Islet of Langerhans (tissue), 1 donor: Measurements from ENCODE around the gene BCHE.

Experiments
- FAIRE-seq: peaks from one replicate; lab custom pipeline; 2011; peaks lifted over from hg19 to GRCh38; lab: Jason Lieb, UNC

BCHE gene

DNA sequence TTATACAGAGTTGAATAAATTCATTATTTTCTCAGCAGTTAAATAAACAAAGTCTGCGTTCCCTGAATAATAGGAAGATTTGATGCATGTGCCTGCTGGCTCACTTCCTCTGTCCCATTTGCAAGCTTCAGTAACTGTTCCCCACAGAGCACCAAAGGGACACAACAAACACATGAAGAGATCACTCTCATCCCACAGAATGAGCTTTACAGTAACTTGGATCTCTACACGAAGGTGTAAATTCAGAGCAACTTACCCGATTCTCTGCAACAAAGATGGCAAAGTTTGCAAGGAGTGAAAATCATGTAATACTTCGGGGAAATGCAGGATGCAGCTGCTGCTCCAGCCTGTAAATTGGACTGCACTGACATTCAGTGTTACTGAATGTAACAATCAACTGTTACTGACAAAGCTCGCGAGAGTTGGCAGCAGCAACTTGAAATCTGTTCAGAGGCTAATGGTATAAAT is at the start of gene BCHE:
TSS of gene BCHE (minus strand) at position 366 of the 468 bp plus-strand sequence. CDS start 6,390 bp downstream, outside the sequence.
- FAIRE-seq = no peak

DNA sequence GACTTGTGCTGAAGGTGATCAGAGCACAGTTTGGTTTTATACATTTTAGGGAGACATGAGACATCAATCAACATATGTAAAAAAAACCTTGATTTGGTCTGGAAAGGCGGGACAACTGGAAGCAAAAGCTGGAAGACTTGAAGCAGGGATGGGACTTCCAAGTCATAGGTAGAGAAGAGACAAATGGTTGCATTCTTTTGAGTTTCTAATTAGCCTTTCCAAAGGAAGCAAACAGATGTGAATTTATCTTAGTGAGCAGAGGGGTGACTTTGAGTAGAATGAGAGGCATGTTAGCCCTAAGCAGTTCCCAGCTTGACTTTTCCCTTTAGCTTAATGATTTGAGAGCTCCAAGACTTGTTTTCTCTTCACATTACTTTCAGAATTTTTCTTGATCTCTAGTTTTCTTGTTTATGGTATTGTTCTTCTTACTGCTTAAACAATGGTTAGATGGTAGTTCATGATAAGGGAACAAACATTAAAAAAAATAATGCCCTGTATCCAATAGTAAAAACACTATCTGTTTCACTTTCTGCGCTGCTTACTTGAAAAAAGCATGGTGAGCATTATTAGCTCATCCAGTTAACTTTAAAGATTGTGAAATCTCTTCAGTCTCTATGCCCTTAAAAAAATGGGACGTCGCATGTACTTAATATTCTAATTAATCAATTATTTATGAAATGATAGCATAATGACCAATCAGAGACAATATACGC is 48.5 kb upstream of the BCHE start:
- no peak for FAIRE-seq

DNA sequence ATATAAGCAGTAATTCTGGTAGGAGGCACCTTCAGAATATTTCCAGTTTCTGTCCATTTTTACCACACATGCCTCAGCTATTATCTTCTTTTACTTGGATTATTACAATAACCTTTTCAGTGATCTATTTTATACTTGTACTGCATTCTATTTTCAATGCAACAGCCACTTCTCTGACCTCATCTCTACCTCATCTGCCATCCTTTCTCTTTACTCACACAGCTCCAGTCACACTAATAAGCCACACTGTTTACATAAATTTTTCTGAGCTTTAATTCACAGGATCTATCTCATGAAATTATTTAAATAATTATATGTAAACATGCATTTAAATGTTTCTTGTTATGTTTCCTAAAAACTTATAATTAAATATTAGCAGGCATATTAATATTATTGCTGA is 47.3 kb upstream of the BCHE start:
- peak; percentile 64 for FAIRE-seq

GRCh38 chr3:165883863-165884478 is 46.7 kb upstream of the BCHE start:
- no peak for FAIRE-seq

DNA sequence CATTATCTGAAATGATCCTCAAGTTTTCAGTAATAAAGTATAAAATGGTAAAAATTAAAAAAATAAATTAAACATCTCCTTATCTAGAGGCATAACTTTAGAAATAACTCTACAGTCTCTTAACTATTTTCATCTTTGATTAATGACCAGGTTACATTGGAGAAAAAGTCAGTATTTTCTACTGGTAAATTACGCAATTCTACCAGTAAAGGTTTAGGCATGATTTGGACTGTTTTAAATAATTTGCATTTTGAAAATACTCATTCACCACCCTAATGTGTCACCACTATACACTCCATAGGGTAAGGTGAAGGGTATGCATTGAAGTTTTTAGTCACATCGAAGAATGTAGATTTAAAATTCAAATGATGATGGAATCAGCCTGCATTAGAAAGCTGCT is 45.9 kb upstream of the BCHE start:
- FAIRE-seq = no peak

DNA sequence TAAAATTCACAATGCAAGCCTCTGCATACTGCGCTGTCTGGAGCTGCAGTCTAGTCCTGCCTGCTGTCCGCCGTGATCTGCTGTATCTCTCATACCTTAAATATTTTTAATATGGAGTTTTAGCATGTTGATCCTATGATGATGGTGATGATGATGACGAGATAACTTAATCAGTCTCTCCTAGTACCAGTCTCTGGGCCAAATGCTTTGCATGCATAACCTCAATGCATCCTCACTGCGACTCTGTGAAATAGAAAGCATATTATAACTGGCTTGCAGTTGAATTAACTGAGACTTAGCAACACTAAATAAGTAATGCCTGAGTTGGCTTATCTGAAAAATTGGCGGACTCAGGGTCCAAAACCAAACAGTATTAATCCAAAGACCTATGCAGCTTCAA is 38.4 kb upstream of the BCHE start:
- no peak for FAIRE-seq

GRCh38 chr3:165874663-165875489 is 37.7 kb upstream of the BCHE start:
- no peak for FAIRE-seq

GRCh38 chr3:165868088-165868487 is 30.9 kb upstream of the BCHE start:
- FAIRE-seq = no peak

GRCh38 chr3:165859061-165859460 is 21.8 kb upstream of the BCHE start:
- no peak for FAIRE-seq

DNA sequence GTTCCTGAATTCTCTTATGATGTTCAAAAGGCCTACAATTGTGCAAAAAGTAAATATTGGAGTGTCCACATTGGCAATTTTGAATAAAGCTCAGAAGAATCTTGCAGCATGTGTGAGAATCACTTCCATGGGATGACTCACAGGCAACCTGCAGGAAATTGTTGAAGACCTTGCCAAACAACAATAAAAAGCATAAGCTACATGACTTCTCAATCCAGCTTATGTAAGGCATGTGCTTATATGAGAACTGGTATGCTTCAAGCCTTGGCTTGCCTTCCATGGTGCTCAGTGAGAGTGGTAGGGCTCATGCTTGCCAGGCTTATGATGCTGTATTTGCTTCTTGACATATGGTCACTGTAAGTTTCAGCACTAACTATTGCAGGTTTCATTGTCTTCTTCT is 18.4 kb upstream of the BCHE start:
- no peak for FAIRE-seq

DNA sequence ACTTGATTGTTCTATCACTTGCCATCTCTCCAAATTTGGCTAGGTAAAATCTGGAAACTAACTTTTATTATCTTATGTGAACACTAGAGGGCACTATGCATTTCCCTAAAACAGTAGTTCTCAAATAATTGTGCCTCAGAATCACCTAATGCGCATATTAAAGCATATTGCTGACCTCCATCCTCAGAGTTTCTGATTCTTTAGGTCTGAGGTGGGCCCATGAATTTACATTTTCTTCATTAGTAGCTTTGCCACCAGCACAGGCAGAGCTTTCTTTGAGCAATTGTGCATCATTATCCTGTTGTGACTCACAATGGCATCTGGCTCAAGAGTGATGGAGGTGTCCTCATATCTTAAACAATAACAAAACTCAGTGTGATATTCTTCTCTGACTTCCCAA is 17.5 kb upstream of the BCHE start:
- FAIRE-seq = peak; percentile 95

- FAIRE-seq = no peak
These were observed 15.5 kb upstream of the BCHE start for GRCh38 chr3:165852711-165853110.

GRCh38 chr3:165852191-165852590 is 15.0 kb upstream of the BCHE start:
- no peak for FAIRE-seq

DNA sequence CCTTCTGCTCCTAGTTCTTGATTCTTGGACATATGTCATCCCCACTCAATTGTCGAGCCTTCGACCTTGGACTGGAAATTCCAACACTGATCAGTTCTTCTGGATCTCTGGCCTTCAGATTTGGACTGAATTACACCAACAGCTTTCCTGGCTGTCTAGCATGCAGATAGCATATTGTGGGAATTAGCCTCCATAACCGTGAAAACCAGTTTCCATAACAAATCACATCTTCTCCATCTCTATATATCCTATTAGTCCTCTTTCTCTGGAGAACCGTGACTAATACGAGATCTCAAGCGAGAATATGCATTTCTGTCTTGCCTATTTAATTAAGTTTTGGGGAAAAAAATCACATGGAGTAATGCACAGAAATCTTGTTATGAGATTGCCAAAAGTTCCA is 8.8 kb upstream of the BCHE start:
- FAIRE-seq = no peak

GRCh38 chr3:165839296-165840076 is 2.3 kb upstream of the BCHE start:
- no peak for FAIRE-seq

- no peak for FAIRE-seq
These were observed 578 bp upstream of the BCHE start for GRCh38 chr3:165837801-165838200.

GRCh38 chr3:165835431-165835830 is 1.8 kb downstream of the BCHE start:
- no peak for FAIRE-seq

DNA sequence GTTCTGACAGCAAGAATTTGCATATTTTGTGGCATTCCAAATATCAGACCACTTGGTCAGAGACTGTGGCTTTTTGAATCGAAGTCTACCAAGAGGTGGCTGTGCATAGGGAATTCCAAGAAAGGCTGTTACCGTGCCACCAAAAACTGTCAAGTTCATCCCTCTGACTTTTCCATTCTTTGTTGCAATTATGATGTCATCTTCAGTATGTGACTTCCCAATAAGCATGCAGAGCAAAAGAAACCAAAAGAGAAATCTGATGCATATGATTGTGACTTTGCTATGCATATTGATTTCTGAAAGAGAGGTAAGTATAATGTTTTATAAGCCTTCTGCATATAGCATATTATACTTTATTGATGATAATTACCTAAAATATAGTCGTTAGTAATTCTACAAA is 6.5 kb downstream of the BCHE start:
- no peak for FAIRE-seq

DNA sequence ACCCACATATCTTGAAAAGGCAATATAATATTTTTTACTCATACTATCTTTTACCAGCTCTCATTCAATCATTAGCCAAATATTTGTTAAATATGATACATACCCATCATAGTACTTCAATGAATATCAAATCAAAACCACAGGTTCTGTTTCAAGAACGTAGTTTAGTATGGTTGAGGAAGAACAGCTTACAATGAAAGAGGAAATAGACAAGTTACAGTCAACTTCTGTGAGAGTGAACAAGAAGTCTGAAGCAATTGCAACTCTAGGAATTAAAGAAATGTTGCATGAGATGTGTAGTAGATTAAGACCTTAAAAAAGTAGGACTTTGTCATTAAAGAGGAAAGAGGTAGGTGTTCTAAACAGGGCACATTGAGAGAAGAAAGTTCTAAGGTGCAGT is 9.3 kb downstream of the BCHE start:
- no peak for FAIRE-seq

DNA sequence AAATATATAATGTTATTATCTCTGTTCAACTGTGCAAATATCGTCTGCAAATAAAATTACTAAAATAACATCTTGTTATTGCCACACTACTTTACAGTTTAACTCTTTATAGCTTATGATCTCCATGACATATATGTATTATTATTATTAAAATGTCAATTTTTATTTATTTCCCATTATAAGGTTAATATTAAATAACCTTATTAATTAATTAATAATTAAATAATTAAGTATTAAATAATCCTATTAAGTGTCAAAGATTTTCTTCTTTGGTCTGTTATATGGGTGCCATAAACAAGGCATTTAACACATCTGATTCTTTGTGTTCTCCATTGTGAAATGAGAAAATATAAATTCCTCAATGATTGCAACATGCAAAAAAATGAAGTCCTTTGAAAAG is 10.0 kb downstream of the BCHE start:
- FAIRE-seq = no peak

DNA sequence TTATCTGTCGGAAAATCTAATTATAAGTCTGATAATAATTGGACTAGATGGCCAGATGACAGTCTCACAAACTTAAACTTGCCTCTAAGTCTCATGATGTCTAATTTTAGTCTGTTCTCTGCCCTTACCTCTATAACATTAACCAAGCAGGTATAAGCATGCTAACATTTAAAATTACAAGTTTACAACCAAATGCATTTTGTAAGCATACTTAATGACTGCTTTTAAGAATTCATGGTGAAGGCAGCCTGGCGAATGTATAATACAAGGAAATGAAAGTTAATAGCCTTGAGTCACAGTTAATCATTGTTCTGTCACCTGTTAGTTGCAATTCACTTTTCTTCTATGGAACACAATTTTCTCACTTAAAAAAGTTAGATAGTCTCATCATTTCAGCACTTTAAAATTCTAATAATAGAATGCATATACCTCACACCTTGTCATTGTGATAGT is 16.5 kb downstream of the BCHE start:
- FAIRE-seq = no peak

GRCh38 chr3:165817160-165817709 is 20.0 kb downstream of the BCHE start:
- FAIRE-seq = no peak
